Muscle of back (tissue), 11 donors: ENCODE results near the gene ZNF319. TPM values are rescaled to one million over a fixed set of nuclear protein-coding genes. Genes with fewer than 3 reads are reported as not detected.

Source experiments
- DNase-seq, 3 donors: peaks; one replicate each; pipeline versions ENCODE4 v3.0.0 to v3.0.0-alpha.2; 2013
- polyA plus RNA-seq, 10 donors: library from polyadenylated mRNA; unstranded; fragments of 120-200 nt; gene quantifications; one replicate each; pipeline ENCODE4 v1.2.1, GENCODE V29; 2013; ENCODE audit not compliant: insufficient read length in 10 of 10

The ZNF319 gene
- polyA plus RNA-seq, 10 donors, result 4.6 to 7.7 (median 6.5) TPM

- no peak for DNase-seq
These were observed 39.5 kb upstream of the ZNF319 start for GRCh38 chr16:58039829-58040495.

- no peak for DNase-seq
These were observed 37.8 kb upstream of the ZNF319 start for GRCh38 chr16:58038219-58038641.

- DNase-seq, result no peak
These were observed 37.0 kb upstream of the ZNF319 start for GRCh38 chr16:58037365-58038057.

GRCh38 chr16:58036943-58037342, 36.5 kb upstream of the ZNF319 start:
- no peak for DNase-seq

GRCh38 chr16:58035356-58036170, 35.1 kb upstream of the ZNF319 start:
- peak in 1 of 3 donors; percentile 52 for DNase-seq

GRCh38 chr16:58034774-58035173, 34.3 kb upstream of the ZNF319 start:
- DNase-seq, result no peak

- DNase-seq, result no peak
These were observed 33.7 kb upstream of the ZNF319 start for GRCh38 chr16:58034128-58034685.

- DNase-seq, result no peak
These were observed 32.3 kb upstream of the ZNF319 start for GRCh38 chr16:58032710-58033293.

GRCh38 chr16:58031016-58031800, 30.7 kb upstream of the ZNF319 start:
- DNase-seq, result no peak

- DNase-seq, result no peak
These were observed 29.8 kb upstream of the ZNF319 start for GRCh38 chr16:58030136-58030840.

GRCh38 chr16:58029410-58029809, 28.9 kb upstream of the ZNF319 start:
- no peak for DNase-seq

GRCh38 chr16:58028541-58029070, 28.1 kb upstream of the ZNF319 start:
- DNase-seq, result no peak

GRCh38 chr16:58027916-58028455, 27.5 kb upstream of the ZNF319 start:
- no peak for DNase-seq

GRCh38 chr16:58027161-58027915, 26.9 kb upstream of the ZNF319 start:
- DNase-seq, result peak in 2 of 3 donors; percentile 37 to 65

GRCh38 chr16:58026705-58027160, 26.3 kb upstream of the ZNF319 start:
- no peak for DNase-seq

- peak in 2 of 3 donors; percentile 65 to 80 for DNase-seq
These were observed 25.8 kb upstream of the ZNF319 start for GRCh38 chr16:58026139-58026704.

- peak in 2 of 3 donors; percentile 64 to 85 for DNase-seq
These were observed 25.1 kb upstream of the ZNF319 start, which contains the start of gene MMP15 for GRCh38 chr16:58025351-58026138. Gene MMP15 (plus strand): TSS chr16:58025754. CDS start chr16:58026351, 597 bp downstream.
